ENCODE results near the gene MSRB1.
A peak's percentile ranks its signal among the peaks of the same experiment; 100 is the strongest.

DNA sequence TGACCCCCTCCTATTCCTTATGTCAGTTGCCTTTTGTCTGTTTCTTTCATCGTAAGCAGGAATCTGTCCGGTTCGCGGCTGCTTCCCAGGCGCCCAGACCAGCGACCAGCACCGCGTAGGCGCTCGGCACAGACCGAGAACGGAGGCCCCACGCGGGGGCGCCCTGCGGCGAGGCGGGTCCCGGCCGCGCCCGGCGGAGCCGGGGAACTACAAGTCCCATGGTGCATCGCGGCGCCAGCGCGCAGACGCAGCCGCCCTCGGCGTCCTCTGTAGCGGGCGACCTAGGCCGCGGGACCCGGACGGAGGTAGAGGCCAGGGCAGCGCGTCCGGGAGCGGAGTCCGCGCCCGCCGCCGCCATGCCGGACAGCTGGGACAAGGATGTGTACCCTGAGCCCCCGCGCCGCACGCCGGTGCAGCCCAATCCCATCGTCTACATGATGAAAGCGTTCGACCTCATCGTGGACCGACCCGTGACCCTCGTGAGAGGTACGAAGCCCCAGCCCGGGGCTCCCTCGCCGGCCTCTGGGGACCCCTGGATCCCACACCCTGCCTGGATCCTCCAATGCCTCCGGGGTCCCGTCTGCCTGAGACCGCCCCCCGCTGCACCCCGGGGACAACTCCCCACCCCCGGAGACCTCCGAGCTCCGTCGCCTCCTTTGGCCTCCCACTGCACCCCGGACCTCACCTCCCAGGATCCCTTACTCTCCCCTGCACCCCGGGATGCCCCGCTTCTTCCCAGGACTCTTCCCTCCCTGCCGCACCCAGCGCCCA, 16.5 kb upstream of the MSRB1 start, which contains the start of gene NDUFB10:
- TF ChIP-seq, protein P1, sequence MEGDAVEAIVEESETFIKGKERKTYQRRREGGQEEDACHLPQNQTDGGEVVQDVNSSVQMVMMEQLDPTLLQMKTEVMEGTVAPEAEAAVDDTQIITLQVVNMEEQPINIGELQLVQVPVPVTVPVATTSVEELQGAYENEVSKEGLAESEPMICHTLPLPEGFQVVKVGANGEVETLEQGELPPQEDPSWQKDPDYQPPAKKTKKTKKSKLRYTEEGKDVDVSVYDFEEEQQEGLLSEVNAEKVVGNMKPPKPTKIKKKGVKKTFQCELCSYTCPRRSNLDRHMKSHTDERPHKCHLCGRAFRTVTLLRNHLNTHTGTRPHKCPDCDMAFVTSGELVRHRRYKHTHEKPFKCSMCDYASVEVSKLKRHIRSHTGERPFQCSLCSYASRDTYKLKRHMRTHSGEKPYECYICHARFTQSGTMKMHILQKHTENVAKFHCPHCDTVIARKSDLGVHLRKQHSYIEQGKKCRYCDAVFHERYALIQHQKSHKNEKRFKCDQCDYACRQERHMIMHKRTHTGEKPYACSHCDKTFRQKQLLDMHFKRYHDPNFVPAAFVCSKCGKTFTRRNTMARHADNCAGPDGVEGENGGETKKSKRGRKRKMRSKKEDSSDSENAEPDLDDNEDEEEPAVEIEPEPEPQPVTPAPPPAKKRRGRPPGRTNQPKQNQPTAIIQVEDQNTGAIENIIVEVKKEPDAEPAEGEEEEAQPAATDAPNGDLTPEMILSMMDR (IDR thresholded peaks at IDR 0.05; ENCODE audit: low read length), result peak; percentile 89
- TF ChIP-seq EZH2 (IDR thresholded peaks at IDR 0.05; ENCODE audit: borderline replicate concordance, low read length), result no peak

All from OCI-LY1 (cell line).